Astrocyte (in vitro differentiated cells and primary cell): ENCODE data around the gene CIC. TPM values are rescaled to one million over a fixed set of nuclear protein-coding genes. Genes with fewer than 3 reads are reported as not detected.

ENCODE experiments used
- DNase-seq: peaks from one replicate; pipeline ENCODE4 v3.0.0-alpha.2; 2010; ENCODE audit warnings: low read depth
- FAIRE-seq: peaks from 2 replicates; lab custom pipeline; 2011; peaks lifted over from hg19 to GRCh38; lab: Jason Lieb, UNC
- H2AFZ ChIP-seq: 2 replicates; pipeline ENCODE4 v1.6.0; 2012; ENCODE audit warnings: low read depth, low read length, inconsistent platforms
- H3K27ac ChIP-seq: 2 replicates; pipeline ENCODE4 v1.5.1; 2011; ENCODE audit warnings: low read depth, low read length, inconsistent platforms
- H3K27me3 ChIP-seq: 2 replicates; pipeline ENCODE4 v1.6.0; 2011; ENCODE audit warnings: low read length, inconsistent platforms; ENCODE audit not compliant: insufficient read depth
- H3K36me3 ChIP-seq: 2 replicates; pipeline ENCODE4 v1.5.1; 2011; ENCODE audit warnings: low read length, inconsistent platforms; ENCODE audit not compliant: insufficient read depth
- H3K4me1 ChIP-seq: 2 replicates; pipeline ENCODE4 v1.5.1; 2011; ENCODE audit warnings: low read length, inconsistent platforms; ENCODE audit not compliant: insufficient read depth
- H3K4me2 ChIP-seq: 2 replicates; pipeline ENCODE4 v1.6.0; 2012; ENCODE audit warnings: low read length, inconsistent platforms
- H3K4me3 ChIP-seq: 2 replicates; pipeline ENCODE4 v1.5.1; 2011; ENCODE audit warnings: low read depth, mild to moderate bottlenecking, low read length, inconsistent platforms; ENCODE audit not compliant: insufficient read depth
- H3K79me2 ChIP-seq: 2 replicates; pipeline ENCODE4 v1.6.0; 2012; ENCODE audit warnings: mild to moderate bottlenecking, low read length, inconsistent platforms; ENCODE audit not compliant: insufficient read depth
- H3K9ac ChIP-seq: 2 replicates; pipeline ENCODE4 v1.6.0; 2012; ENCODE audit warnings: mild to moderate bottlenecking, low read length, inconsistent platforms
- H3K9me3 ChIP-seq: 2 replicates; pipeline ENCODE4 v1.5.1; 2012; ENCODE audit warnings: low read depth, mild to moderate bottlenecking, low read length, inconsistent platforms; ENCODE audit not compliant: insufficient read depth
- H4K20me1 ChIP-seq: 2 replicates; pipeline ENCODE4 v1.6.0; 2012; ENCODE audit warnings: low read length, inconsistent platforms; ENCODE audit not compliant: insufficient read depth
- H3K27ac Mint-ChIP-seq: one replicate; pipeline ENCODE4 v1.8.0; 2021; ENCODE audit warnings: mild to moderate bottlenecking, mixed read lengths; ENCODE audit not compliant: unreplicated experiment
- H3K27me3 Mint-ChIP-seq: one replicate; pipeline ENCODE4 v1.8.0; 2021; ENCODE audit warnings: low read depth, mixed read lengths; ENCODE audit not compliant: unreplicated experiment
- H3K36me3 Mint-ChIP-seq: one replicate; pipeline ENCODE4 v1.8.0; 2021; ENCODE audit warnings: low read depth, mixed read lengths; ENCODE audit not compliant: unreplicated experiment
- H3K4me1 Mint-ChIP-seq: one replicate; pipeline ENCODE4 v1.8.0; 2021; ENCODE audit warnings: low read depth, mixed read lengths; ENCODE audit not compliant: unreplicated experiment
- H3K4me3 Mint-ChIP-seq: one replicate; pipeline ENCODE4 v1.8.0; 2021; ENCODE audit warnings: mild to moderate bottlenecking, moderate library complexity, mixed read lengths; ENCODE audit not compliant: unreplicated experiment
- H3K9me3 Mint-ChIP-seq: one replicate; pipeline ENCODE4 v1.8.0; 2021; ENCODE audit warnings: mild to moderate bottlenecking, mixed read lengths; ENCODE audit not compliant: unreplicated experiment
- CTCF ChIP-seq: IDR thresholded peaks from 2 replicates; pipeline ENCODE4 v1.5.1; 2011; ENCODE audit warnings: low read depth, mild to moderate bottlenecking, inconsistent platforms, low read length, moderate library complexity; ENCODE audit not compliant: insufficient read depth
- EZH2 ChIP-seq: IDR thresholded peaks from 2 replicates; pipeline ENCODE4 v1.6.1; 2012; ENCODE audit warnings: mild to moderate bottlenecking, low read length, inconsistent platforms; ENCODE audit not compliant: insufficient read depth
- total RNA-seq: library from RNA; stranded (reverse); gene quantifications from 2 replicates; pipeline ENCODE4 v1.2.1, GENCODE V29; 2021

CIC gene
- total RNA-seq, 1 donor from 2014 or later, result 78.5 TPM

- H3K27ac ChIP-seq, result no peak overlapping the region
- peaks cover 77% of the 10 kb centered on the region for H3K79me2 ChIP-seq
- H3K27me3 ChIP-seq, result no peaks in the 10 kb centered on the region
- FAIRE-seq (no peak), DNase-seq (no peak)
- H3K4me1 ChIP-seq, result peaks cover 56% of the 10 kb centered on the region
- H3K4me3 Mint-ChIP-seq, result peak overlapping the region; percentile 77
- no peaks in the 10 kb centered on the region for H3K9me3 Mint-ChIP-seq
- no peak overlapping the region for H2AFZ ChIP-seq
- no peak for TF ChIP-seq CTCF
- no peak for TF ChIP-seq EZH2
- peaks cover 46% of the 10 kb centered on the region for H3K4me1 Mint-ChIP-seq
- no peaks in the 10 kb centered on the region for H3K27me3 Mint-ChIP-seq
- peaks cover 6% of the 10 kb centered on the region for H3K36me3 ChIP-seq
- H3K27ac Mint-ChIP-seq, result peak overlapping the region; percentile 75
- H3K4me3 ChIP-seq, result no peak overlapping the region
- no peaks in the 10 kb centered on the region for H3K9me3 ChIP-seq
- H3K9ac ChIP-seq, result peak overlapping the region; percentile 82
- H3K36me3 Mint-ChIP-seq, result peaks cover 13% of the 10 kb centered on the region
- H3K4me2 ChIP-seq, result peak overlapping the region; percentile 94
- peaks cover 58% of the 10 kb centered on the region for H4K20me1 ChIP-seq
Observed at GRCh38 chr19:42277821-42278451, 8.9 kb downstream of the CIC start.

- FAIRE-seq (no peak), DNase-seq (no peak)
- H3K4me2 ChIP-seq, result peak overlapping the region; percentile 94
- peak overlapping the region; percentile 83 for H3K27ac Mint-ChIP-seq
- H4K20me1 ChIP-seq, result peaks cover 63% of the 10 kb centered on the region
- peaks cover 62% of the 10 kb centered on the region for H3K4me1 ChIP-seq
- H3K36me3 Mint-ChIP-seq, result peaks cover 13% of the 10 kb centered on the region
- peak overlapping the region; percentile 88 for H3K4me3 Mint-ChIP-seq
- no peaks in the 10 kb centered on the region for H3K9me3 Mint-ChIP-seq
- H3K27ac ChIP-seq, result no peak overlapping the region
- no peak overlapping the region for H2AFZ ChIP-seq
- peak overlapping the region; percentile 82 for H3K9ac ChIP-seq
- H3K4me1 Mint-ChIP-seq, result peaks cover 46% of the 10 kb centered on the region
- TF ChIP-seq CTCF, result no peak
- no peak for TF ChIP-seq EZH2
- no peaks in the 10 kb centered on the region for H3K27me3 Mint-ChIP-seq
- no peaks in the 10 kb centered on the region for H3K27me3 ChIP-seq
- no peaks in the 10 kb centered on the region for H3K9me3 ChIP-seq
- H3K36me3 ChIP-seq, result peaks cover 6% of the 10 kb centered on the region
- peaks cover 76% of the 10 kb centered on the region for H3K79me2 ChIP-seq
- H3K4me3 ChIP-seq, result no peak overlapping the region
Observed at GRCh38 chr19:42278452-42279154, 9.6 kb downstream of the CIC start.
